GM19099 (cell line): ENCODE results near the gene PODXL2.

Source experiments
- POLR2A ChIP-seq: IDR thresholded peaks from 3 replicates; pipeline ENCODE4 v1.6.1; 2011; ENCODE audit warnings: low read depth; ENCODE audit not compliant: insufficient read length; ENCODE audit errors: extremely low read depth

PODXL2 gene

GRCh38 chr3:127597020-127597771 is 31.8 kb upstream of the PODXL2 start:
- no peak for TF ChIP-seq POLR2A

DNA sequence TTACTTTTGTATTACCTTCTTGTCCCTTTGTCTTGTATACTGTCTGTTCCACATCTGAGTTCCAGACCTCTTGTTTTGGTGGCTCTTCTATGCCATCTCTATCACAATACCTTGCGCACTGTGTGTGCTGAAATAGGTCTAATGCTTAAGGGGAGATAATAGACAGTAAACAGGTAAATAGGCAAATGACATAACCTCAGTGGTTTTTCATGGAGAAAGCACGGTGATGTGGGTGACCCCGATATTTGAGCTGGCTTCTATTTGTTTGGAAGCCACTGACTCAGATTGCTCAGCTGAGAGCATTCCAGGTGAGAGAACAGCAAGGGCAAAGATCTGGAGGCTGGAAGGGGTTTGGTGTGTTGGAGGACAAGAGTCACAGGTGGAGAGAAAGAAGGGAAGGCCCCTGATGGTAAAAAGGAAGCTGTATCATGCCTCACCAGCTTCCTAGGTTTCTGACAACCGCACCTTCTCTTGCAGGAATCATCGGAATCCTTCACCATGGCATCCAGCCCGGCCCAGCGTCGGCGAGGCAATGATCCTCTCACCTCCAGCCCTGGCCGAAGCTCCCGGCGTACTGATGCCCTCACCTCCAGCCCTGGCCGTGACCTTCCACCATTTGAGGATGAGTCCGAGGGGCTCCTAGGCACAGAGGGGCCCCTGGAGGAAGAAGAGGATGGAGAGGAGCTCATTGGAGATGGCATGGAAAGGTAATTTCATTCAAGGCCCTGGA is 30.0 kb upstream of the PODXL2 start:
- TF ChIP-seq POLR2A, result no peak

- no peak for TF ChIP-seq POLR2A
Measured at GRCh38 chr3:127600749-127601456, 28.1 kb upstream of the PODXL2 start.

GRCh38 chr3:127604035-127604434 is 24.9 kb upstream of the PODXL2 start:
- no peak for TF ChIP-seq POLR2A

GRCh38 chr3:127604546-127605165 is 24.3 kb upstream of the PODXL2 start:
- no peak for TF ChIP-seq POLR2A

GRCh38 chr3:127606086-127606805 is 22.7 kb upstream of the PODXL2 start:
- no peak for TF ChIP-seq POLR2A

- no peak for TF ChIP-seq POLR2A
Measured at GRCh38 chr3:127606981-127607595, 21.9 kb upstream of the PODXL2 start.

GRCh38 chr3:127607675-127608361 is 21.2 kb upstream of the PODXL2 start:
- no peak for TF ChIP-seq POLR2A

DNA sequence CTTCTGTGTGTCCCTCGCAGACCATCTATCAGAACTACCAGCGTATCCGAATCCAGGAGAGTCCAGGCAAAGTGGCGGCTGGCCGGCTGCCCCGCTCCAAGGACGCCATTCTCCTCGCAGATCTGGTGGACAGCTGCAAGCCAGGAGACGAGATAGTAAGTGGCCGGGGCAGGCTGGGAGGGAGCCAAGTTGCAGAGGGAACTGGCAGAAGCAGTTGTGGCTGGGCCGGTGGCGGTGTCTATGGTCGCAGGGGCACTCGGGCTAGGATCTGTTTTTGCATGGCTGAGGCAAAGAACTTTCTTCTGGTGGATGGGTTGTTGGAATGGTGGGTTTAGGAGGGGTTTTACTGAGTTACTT is 20.6 kb upstream of the PODXL2 start:
- no peak for TF ChIP-seq POLR2A

GRCh38 chr3:127610105-127610504 is 18.9 kb upstream of the PODXL2 start:
- TF ChIP-seq POLR2A, result no peak

DNA sequence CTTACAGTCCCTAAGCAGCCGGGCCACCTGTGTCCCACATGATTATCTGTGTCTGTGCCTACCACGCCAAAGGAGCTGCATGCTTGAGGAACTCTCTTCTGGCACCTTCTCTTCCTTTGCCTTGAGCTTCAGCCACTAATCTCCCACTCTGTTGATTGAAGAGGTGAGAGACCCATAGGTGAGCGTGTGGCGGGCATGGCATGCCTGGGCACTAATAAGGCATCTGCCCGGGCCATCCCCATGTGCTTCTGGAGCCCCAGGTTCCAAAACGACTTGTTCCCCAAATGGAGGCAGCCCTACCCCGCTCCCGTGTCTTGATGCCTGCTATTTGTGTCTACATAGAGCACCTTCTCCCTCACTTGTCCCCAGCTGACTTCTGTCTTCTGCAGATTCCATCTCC is 17.7 kb upstream of the PODXL2 start:
- TF ChIP-seq POLR2A, result no peak

DNA sequence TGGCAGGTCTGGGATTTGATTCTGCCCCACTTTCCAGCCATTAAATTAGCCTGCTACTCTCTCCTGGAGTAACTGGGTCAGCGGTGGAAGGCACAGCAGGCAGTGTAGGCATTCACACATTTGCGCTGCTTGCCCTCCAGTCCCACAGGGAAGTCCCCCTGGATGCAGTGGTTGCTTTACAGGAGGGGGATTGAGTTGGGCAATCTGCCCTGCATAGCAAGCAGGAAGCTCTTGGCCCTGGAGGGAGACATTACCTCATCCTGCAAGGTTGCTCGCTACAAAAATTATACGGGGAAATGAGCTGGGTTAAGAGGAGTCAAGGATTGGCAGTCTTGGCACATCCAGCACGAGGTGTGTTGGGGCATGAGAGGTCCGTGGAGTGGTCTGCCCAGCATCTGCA is 16.0 kb upstream of the PODXL2 start:
- TF ChIP-seq POLR2A, result no peak

GRCh38 chr3:127613406-127613805 is 15.6 kb upstream of the PODXL2 start:
- TF ChIP-seq POLR2A, result no peak
